OCI-LY7 (cell line): ENCODE data around the gene ZNF462. TPM values are rescaled to one million over a fixed set of nuclear protein-coding genes. Genes with fewer than 3 reads are reported as not detected.

Experiments used
- BruUV-seq: library from RNA; stranded (reverse); fragments of 400-500 nt; replicated peaks from 2 replicates; lab custom pipeline; 2021; lab: Mats Ljungman, UMichigan
- CTCF ChIA-PET: fragments of 300-600 bp; sonication (Branson Sonifier 250); formaldehyde crosslinking; loops from one replicate; lab custom pipeline; 2022; ENCODE audit warnings: antibody characterized with exemption; ENCODE audit not compliant: unreplicated experiment; lab: Charles Lee
- POLR2A ChIA-PET: fragments of 300-600 bp; sonication (Branson Sonifier 250); formaldehyde crosslinking; loops from one replicate; lab custom pipeline; 2022; ENCODE audit warnings: antibody characterized with exemption; lab: Charles Lee
- DNase-seq: peaks from one replicate; pipeline ENCODE4 v3.0.0-alpha.2; 2015; ENCODE audit warnings: low spot score
- H2AFZ ChIP-seq: fragments of 200-600 bp; sonication (generic), shearing (Covaris generic); 2 replicates; pipeline ENCODE4 v1.6.1; 2014; ENCODE audit warnings: mild to moderate bottlenecking, antibody characterized with exemption, low read length, moderate library complexity
- H3K27ac ChIP-seq: fragments of 200-600 bp; sonication (generic); 2 replicates; pipeline ENCODE4 v1.5.1; 2014; ENCODE audit warnings: mixed run types, low read depth, mild to moderate bottlenecking, moderate library complexity, low read length, inconsistent platforms; ENCODE audit not compliant: poor library complexity, severe bottlenecking
- H3K36me3 ChIP-seq: fragments of 200-600 bp; sonication (generic); 2 replicates; pipeline ENCODE4 v1.6.1; 2014; ENCODE audit warnings: mild to moderate bottlenecking, antibody characterized with exemption, low read length, moderate library complexity, mixed read lengths; ENCODE audit not compliant: insufficient read depth
- H3K4me1 ChIP-seq: fragments of 200-600 bp; sonication (generic); 2 replicates; pipeline ENCODE4 v1.5.1; 2014; ENCODE audit warnings: mild to moderate bottlenecking, low read length; ENCODE audit not compliant: insufficient read depth, poor library complexity, severe bottlenecking
- H3K4me2 ChIP-seq: fragments of 200-600 bp; sonication (generic); 2 replicates; pipeline ENCODE4 v1.6.1; 2014; ENCODE audit warnings: mild to moderate bottlenecking, low read length
- H3K4me3 ChIP-seq: fragments of 200-600 bp; sonication (generic); 2 replicates; pipeline ENCODE4 v1.5.1; 2014; ENCODE audit warnings: mild to moderate bottlenecking, low read depth, low read length; ENCODE audit not compliant: poor library complexity, severe bottlenecking
- H3K79me2 ChIP-seq: fragments of 200-600 bp; sonication (generic); 2 replicates; pipeline ENCODE4 v1.6.1; 2016; ENCODE audit warnings: low read depth, mild to moderate bottlenecking, low read length, moderate library complexity, mixed read lengths; ENCODE audit not compliant: insufficient read depth
- H3K9me2 ChIP-seq: fragments of 200-600 bp; sonication (generic); 2 replicates; pipeline ENCODE4 v1.6.1; 2016; ENCODE audit warnings: mild to moderate bottlenecking, low read length, mixed read lengths; ENCODE audit not compliant: insufficient read depth
- H3K9me3 ChIP-seq: fragments of 200-600 bp; sonication (generic); 2 replicates; pipeline ENCODE4 v1.6.1; 2014; ENCODE audit warnings: mild to moderate bottlenecking, mixed run types, low read length, mixed read lengths
- H4K20me1 ChIP-seq: fragments of 200-600 bp; sonication (generic); 2 replicates; pipeline ENCODE4 v1.6.1; 2014; ENCODE audit warnings: mild to moderate bottlenecking, antibody characterized with exemption, low read length, moderate library complexity, mixed read lengths; ENCODE audit not compliant: insufficient read depth
- EZH2phosphoT487 ChIP-seq: fragments of 200-600 bp; sonication (generic); IDR thresholded peaks from 2 replicates; pipeline ENCODE4 v1.6.1; 2018; ENCODE audit warnings: low read depth, borderline replicate concordance, mild to moderate bottlenecking, mixed run types, antibody characterized with exemption, low read length, moderate library complexity, mixed read lengths
- intact Hi-C: fragments of 100-400 bp; cut with micrococcal nuclease; formaldehyde crosslinking; loops from one replicate; pipeline ENCODE4 v1.10.0; 2022; ENCODE audit not compliant: unreplicated experiment
- total RNA-seq, 2 experiments: library from RNA; depleted of rRNA in 1 of 2; stranded (reverse); fragments of >200 nt in 1 of 2; shearing (Covaris generic) in 1 of 2; gene quantifications; 2 replicates each; pipeline ENCODE4 v1.2.3, GENCODE V29; 2014 to 2022
- TF ChIP-seq, protein P1 (sequence below): fragments of 200-600 bp; sonication (generic); conservative IDR thresholded peaks from 2 replicates; pipeline ENCODE4 v1.5.1; 2014; ENCODE audit warnings: mild to moderate bottlenecking, antibody characterized with exemption, low read length, moderate library complexity, mixed read lengths

Gene ZNF462
- total RNA-seq, 2 experiments from 2014 or later, result 0.88 to 1.1 TPM

DNA sequence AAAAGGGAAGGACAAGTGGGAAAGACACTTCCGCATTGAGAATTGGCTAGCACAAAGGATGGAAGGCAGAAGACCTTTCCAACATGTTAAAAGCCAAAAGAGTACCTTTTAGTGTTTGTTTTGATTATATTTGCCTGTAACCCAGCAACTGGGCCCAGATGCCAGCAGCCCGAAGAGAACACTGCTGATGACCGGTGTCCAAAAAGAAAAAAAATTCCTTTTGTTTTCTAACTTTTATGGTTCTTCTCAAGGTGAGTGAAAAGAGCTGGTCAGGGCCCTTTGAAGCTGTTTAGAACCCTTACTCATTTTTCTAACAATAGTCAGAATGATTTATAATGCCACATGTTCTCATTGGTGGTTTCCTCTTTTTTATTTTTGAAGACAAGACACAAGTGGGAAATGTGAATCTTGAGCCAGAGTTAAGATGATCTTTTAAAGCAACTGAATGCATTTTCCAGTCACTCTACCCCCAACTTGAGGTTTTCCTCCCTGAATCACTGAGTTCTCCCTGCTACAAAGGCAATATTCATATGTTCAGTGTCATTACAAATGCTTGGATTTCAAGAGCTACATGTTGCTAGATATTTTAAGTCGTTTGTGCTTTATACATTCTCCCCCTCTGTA lies 32.3 kb upstream of the ZNF462 start:
- no peaks in the 10 kb centered on the region for H3K36me3 ChIP-seq

DNA sequence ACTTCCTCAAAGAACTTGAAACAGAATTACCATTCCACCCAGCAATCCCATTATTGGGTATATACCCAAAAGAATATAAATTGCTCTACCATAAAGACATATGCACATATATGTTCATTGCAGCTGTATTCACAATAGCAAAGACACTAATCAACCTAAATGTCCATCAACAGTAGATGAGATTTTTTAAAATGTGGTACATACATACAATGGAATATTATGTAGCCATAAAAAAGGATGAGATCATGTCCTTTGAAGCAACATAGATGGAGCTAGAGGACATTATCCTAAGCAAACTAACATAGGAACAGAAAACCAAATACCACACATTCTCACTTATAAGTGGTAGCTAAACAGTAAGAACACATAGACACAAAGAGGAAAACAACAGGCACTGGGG lies 28.1 kb upstream of the ZNF462 start:
- CTCF ChIA-PET, result no interaction called here
- Histone ChIP-seq H3K36me3 (no peaks in the 10 kb centered on the region), H3K4me1 (no peaks in the 10 kb centered on the region), H2AFZ (no peak overlapping the region), H3K4me2 (no peak overlapping the region), H3K9me3 (no peaks in the 10 kb centered on the region), H3K4me3 (no peak overlapping the region), H4K20me1 (no peaks in the 10 kb centered on the region), H3K27ac (no peak overlapping the region), H3K9me2 (no peaks in the 10 kb centered on the region), H3K79me2 (no peaks in the 10 kb centered on the region)
- DNase-seq, result no peak
- no TSS peak for BruUV-seq
- intact Hi-C loops, result no loop called here
- POLR2A ChIA-PET, result no interaction called here
- TF ChIP-seq, protein P1, sequence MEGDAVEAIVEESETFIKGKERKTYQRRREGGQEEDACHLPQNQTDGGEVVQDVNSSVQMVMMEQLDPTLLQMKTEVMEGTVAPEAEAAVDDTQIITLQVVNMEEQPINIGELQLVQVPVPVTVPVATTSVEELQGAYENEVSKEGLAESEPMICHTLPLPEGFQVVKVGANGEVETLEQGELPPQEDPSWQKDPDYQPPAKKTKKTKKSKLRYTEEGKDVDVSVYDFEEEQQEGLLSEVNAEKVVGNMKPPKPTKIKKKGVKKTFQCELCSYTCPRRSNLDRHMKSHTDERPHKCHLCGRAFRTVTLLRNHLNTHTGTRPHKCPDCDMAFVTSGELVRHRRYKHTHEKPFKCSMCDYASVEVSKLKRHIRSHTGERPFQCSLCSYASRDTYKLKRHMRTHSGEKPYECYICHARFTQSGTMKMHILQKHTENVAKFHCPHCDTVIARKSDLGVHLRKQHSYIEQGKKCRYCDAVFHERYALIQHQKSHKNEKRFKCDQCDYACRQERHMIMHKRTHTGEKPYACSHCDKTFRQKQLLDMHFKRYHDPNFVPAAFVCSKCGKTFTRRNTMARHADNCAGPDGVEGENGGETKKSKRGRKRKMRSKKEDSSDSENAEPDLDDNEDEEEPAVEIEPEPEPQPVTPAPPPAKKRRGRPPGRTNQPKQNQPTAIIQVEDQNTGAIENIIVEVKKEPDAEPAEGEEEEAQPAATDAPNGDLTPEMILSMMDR, result no peak
- no peak for TF ChIP-seq EZH2phosphoT487

More for the DNA sequence above, 32.3 kb upstream of the ZNF462 start:
- no TSS peak for BruUV-seq
- DNase-seq, result no peak
- intact Hi-C loops, result no loop called here
- Histone ChIP-seq H3K79me2 (no peaks in the 10 kb centered on the region), H3K9me2 (no peaks in the 10 kb centered on the region), H3K4me2 (no peak overlapping the region), H3K4me1 (no peaks in the 10 kb centered on the region), H2AFZ (0 out of 2 replicates have a peak overlapping the region, but pooled peaks have one; percentile 24), H4K20me1 (no peaks in the 10 kb centered on the region), H3K9me3 (no peaks in the 10 kb centered on the region), H3K27ac (no peak overlapping the region), H3K4me3 (no peak overlapping the region)
- ChIA-PET POLR2A (no interaction called here), CTCF (no interaction called here)
- no peak for TF ChIP-seq EZH2phosphoT487
- TF ChIP-seq, protein P1, result no peak

DNA sequence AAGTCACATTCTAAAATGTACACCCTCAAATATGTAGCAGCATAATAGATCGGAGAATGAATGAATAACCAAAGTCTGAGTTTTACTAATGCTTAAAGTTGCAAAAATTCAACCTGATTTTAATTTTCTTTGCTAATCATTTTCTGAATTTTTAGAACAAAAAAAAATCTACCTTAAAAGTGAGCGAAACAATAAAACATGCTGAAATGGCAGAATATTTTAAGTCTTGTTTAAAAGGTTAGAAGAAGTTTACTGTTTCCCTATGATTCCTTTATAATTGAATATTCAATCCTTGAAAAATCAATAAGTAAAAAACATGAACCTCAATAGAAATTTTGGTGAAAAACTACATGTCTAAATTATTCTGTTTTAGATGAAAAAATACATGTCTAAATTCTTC lies 27.1 kb upstream of the ZNF462 start:
- POLR2A ChIA-PET, result no interaction called here
- intact Hi-C loops, result no loop called here
- no TSS peak for BruUV-seq

More for the DNA sequence above, 27.1 kb upstream of the ZNF462 start:
- Histone ChIP-seq H3K79me2 (no peaks in the 10 kb centered on the region), H4K20me1 (no peaks in the 10 kb centered on the region), H3K9me3 (no peaks in the 10 kb centered on the region), H2AFZ (no peak overlapping the region), H3K4me2 (no peak overlapping the region), H3K9me2 (no peaks in the 10 kb centered on the region), H3K4me3 (no peak overlapping the region), H3K36me3 (no peaks in the 10 kb centered on the region), H3K4me1 (no peaks in the 10 kb centered on the region), H3K27ac (no peak overlapping the region)
- no peak for DNase-seq
- TF ChIP-seq EZH2phosphoT487, result no peak
- TF ChIP-seq, protein P1, result no peak
- CTCF ChIA-PET, result no interaction called here
